ENCODE results near the gene PHOSPHO1.
"Not testable (repeated sequence)": the region's sequence is repeated elsewhere in the genome, so short reads cannot be mapped to it uniquely, and the experiment has no call there.

Gene PHOSPHO1

GRCh38 chr17:49191917-49192741, 38.5 kb downstream of the PHOSPHO1 start:
- DNase-seq (ENCODE audit: low read depth, low spot score): no peak
- 0 out of 2 replicates have a peak, but pooled peaks cover 2% of the 10 kb centered on the region for H3K4me1 ChIP-seq (ENCODE audit: control insufficient read depth, insufficient read depth, low read length)
- no peak overlapping the region for H3K27ac ChIP-seq (ENCODE audit: low read length)
- no peaks in the 10 kb centered on the region for H3K27me3 ChIP-seq (ENCODE audit: control insufficient read depth, insufficient read depth, low read length)
- whole genome bisulfite sequencing (ENCODE audit: insufficient coverage, insufficient read length): no CpG with 5 or more reads among the region's 53 CpGs
- H3K9me3 ChIP-seq (ENCODE audit: control insufficient read depth, insufficient read depth, low read length): no peaks in the 10 kb centered on the region
- H3K36me3 ChIP-seq (ENCODE audit: control insufficient read depth, insufficient read depth, low read length): no peaks in the 10 kb centered on the region
- H3K4me3 ChIP-seq (ENCODE audit: low read length): peak overlapping the region; percentile 90

GRCh38 chr17:49191409-49191916, 39.1 kb downstream of the PHOSPHO1 start:
- H3K4me3 ChIP-seq (ENCODE audit: low read length): peak overlapping the region; percentile 90; the same call in 1 of the 2 replicates
- DNase-seq (ENCODE audit: low read depth, low spot score): no peak
- no CpG with 5 or more reads among the region's 8 CpGs for WGBS (ENCODE audit: insufficient coverage, insufficient read length)
- H3K9me3 ChIP-seq (ENCODE audit: control insufficient read depth, insufficient read depth, low read length): no peaks in the 10 kb centered on the region
- no peaks in the 10 kb centered on the region for H3K36me3 ChIP-seq (ENCODE audit: control insufficient read depth, insufficient read depth, low read length)
- 0 out of 2 replicates have a peak, but pooled peaks cover 2% of the 10 kb centered on the region for H3K4me1 ChIP-seq (ENCODE audit: control insufficient read depth, insufficient read depth, low read length)
- no peaks in the 10 kb centered on the region for H3K27me3 ChIP-seq (ENCODE audit: control insufficient read depth, insufficient read depth, low read length)
- no peak overlapping the region for H3K27ac ChIP-seq (ENCODE audit: low read length)

- WGBS (ENCODE audit: insufficient coverage, insufficient read length): no CpG with 5 or more reads among the region's 4 CpGs
- Histone ChIP-seq H3K27ac (ENCODE audit: low read length) (no peak overlapping the region), H3K4me3 (ENCODE audit: low read length) (no peak overlapping the region), H3K9me3 (ENCODE audit: control insufficient read depth, insufficient read depth, low read length) (no peaks in the 10 kb centered on the region), H3K27me3 (ENCODE audit: control insufficient read depth, insufficient read depth, low read length) (no peaks in the 10 kb centered on the region), H3K4me1 (ENCODE audit: control insufficient read depth, insufficient read depth, low read length) (0 out of 2 replicates have a peak, but pooled peaks cover 2% of the 10 kb centered on the region), H3K36me3 (ENCODE audit: control insufficient read depth, insufficient read depth, low read length) (no peaks in the 10 kb centered on the region)
- DNase-seq (ENCODE audit: low read depth, low spot score): no peak
Measured at GRCh38 chr17:49190932-49191331, 39.7 kb downstream of the PHOSPHO1 start.

DNA sequence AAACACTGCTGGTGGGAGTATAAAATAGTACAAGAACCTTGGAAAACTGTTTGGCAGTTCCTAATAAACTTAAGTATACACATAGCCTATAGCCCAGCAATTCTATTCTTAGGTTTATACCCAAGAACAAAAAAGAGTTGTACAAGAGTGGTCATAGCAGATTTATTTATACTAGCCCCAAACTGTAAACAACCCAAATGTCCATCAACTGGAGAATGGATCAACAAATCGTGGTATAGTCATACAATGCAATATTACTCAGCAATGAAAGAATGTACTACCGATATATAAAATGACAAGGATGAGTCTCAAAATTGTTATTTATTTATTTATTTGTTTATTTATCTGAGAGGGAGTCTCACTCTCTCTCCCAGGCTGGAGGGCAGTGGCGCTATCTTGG, 43.3 kb downstream of the PHOSPHO1 start:
- no peak overlapping the region for H3K27ac ChIP-seq (ENCODE audit: low read length)
- H3K27me3 ChIP-seq (ENCODE audit: control insufficient read depth, insufficient read depth, low read length): no peaks in the 10 kb centered on the region
- DNase-seq (ENCODE audit: low read depth, low spot score): no peak
- peaks cover 3% of the 10 kb centered on the region; the same call in 1 of the 2 replicates for H3K4me1 ChIP-seq (ENCODE audit: control insufficient read depth, insufficient read depth, low read length)
- H3K9me3 ChIP-seq (ENCODE audit: control insufficient read depth, insufficient read depth, low read length): 0 out of 2 replicates have a peak, but pooled peaks cover 2% of the 10 kb centered on the region
- no peaks in the 10 kb centered on the region for H3K36me3 ChIP-seq (ENCODE audit: control insufficient read depth, insufficient read depth, low read length)
- no CpG with 5 or more reads among the region's 3 CpGs for WGBS (ENCODE audit: insufficient coverage, insufficient read length)
- no peak overlapping the region for H3K4me3 ChIP-seq (ENCODE audit: low read length)

DNA sequence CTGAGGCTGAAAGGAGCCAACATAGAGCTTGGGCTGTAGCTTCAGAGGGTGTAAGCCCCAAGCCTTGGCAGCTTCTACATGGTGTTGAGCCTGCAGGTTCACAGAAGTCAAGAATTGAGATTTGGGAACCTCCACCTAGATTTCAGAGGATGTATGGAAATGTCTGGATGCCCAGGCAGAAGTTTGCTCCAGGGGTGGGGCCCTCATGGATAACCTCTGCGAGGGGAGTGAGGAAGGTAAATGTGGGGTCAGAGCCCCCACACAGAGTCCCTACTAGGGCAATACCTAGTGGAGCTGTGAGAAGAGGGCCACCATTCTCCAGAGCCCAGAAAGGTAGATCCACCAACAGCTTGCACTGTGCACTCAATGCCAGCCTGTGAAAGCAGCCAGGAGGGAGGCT, 45.2 kb downstream of the PHOSPHO1 start:
- H3K4me1 ChIP-seq (ENCODE audit: control insufficient read depth, insufficient read depth, low read length); H3K36me3 ChIP-seq (ENCODE audit: control insufficient read depth, insufficient read depth, low read length); DNase-seq (ENCODE audit: low read depth, low spot score); H3K4me3 ChIP-seq (ENCODE audit: low read length); H3K27me3 ChIP-seq (ENCODE audit: control insufficient read depth, insufficient read depth, low read length); H3K9me3 ChIP-seq (ENCODE audit: control insufficient read depth, insufficient read depth, low read length); H3K27ac ChIP-seq (ENCODE audit: low read length): not testable (repeated sequence)
- WGBS (ENCODE audit: insufficient coverage, insufficient read length): no CpG with 5 or more reads among the region's 1 CpG

DNA sequence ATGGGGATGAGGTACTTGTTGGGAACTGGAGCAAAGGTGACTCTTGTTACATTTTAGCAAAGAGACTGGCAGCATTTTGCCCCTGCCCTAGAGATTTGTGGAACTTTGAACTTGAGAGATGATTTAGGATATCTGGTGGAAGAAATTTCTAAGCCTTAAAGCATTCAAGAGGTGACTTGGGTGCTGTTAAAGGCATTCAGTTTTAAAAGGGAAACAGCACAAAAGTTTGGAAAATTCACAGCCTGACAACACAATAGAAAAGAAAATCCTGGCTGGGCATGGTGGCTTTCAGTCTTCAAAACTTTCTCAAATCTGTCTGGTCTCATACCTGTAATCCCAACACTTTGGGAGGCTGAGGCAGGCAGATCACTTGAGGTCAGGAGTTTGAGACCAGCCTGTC, 46.1 kb downstream of the PHOSPHO1 start:
- H3K9me3 ChIP-seq (ENCODE audit: control insufficient read depth, insufficient read depth, low read length); H3K4me1 ChIP-seq (ENCODE audit: control insufficient read depth, insufficient read depth, low read length); H3K36me3 ChIP-seq (ENCODE audit: control insufficient read depth, insufficient read depth, low read length); H3K4me3 ChIP-seq (ENCODE audit: low read length); H3K27ac ChIP-seq (ENCODE audit: low read length); DNase-seq (ENCODE audit: low read depth, low spot score); H3K27me3 ChIP-seq (ENCODE audit: control insufficient read depth, insufficient read depth, low read length): not testable (repeated sequence)

DNA sequence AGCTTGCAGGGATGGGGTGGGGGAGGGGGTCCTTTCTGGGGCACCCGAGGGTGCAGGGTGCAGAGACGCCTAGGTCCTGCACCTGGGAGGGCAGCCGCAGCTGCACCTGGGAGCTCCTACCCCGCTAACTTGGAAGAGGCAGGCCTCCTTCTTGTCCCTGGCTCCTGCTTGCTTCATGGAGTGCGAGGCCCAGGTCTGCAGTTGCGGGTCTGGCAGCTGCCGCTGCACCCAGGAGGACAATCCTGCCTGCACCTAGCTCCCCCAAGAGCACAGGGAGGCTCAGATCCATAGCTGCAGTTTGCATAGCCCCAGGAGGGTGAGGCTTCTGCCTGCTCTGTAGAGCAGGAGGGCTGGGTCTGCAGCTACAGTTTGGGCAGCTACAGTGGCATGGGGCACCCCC, 46.8 kb downstream of the PHOSPHO1 start:
- H3K27ac ChIP-seq (ENCODE audit: low read length): no peak overlapping the region
- no peak for DNase-seq (ENCODE audit: low read depth, low spot score)
- H3K4me3 ChIP-seq (ENCODE audit: low read length): no peak overlapping the region
- H3K4me1 ChIP-seq (ENCODE audit: control insufficient read depth, insufficient read depth, low read length): peaks cover 2% of the 10 kb centered on the region; the same call in 1 of the 2 replicates
- WGBS (ENCODE audit: insufficient coverage, insufficient read length): no CpG with 5 or more reads among the region's 7 CpGs
- no peaks in the 10 kb centered on the region for H3K36me3 ChIP-seq (ENCODE audit: control insufficient read depth, insufficient read depth, low read length)
- H3K27me3 ChIP-seq (ENCODE audit: control insufficient read depth, insufficient read depth, low read length): no peaks in the 10 kb centered on the region
- 0 out of 2 replicates have a peak, but pooled peaks cover 2% of the 10 kb centered on the region for H3K9me3 ChIP-seq (ENCODE audit: control insufficient read depth, insufficient read depth, low read length)

- 0 out of 2 replicates have a peak, but pooled peaks cover 2% of the 10 kb centered on the region for H3K9me3 ChIP-seq (ENCODE audit: control insufficient read depth, insufficient read depth, low read length)
- no peak overlapping the region for H3K27ac ChIP-seq (ENCODE audit: low read length)
- WGBS (ENCODE audit: insufficient coverage, insufficient read length): no CpG with 5 or more reads among the region's 5 CpGs
- no peak overlapping the region for H3K4me3 ChIP-seq (ENCODE audit: low read length)
- DNase-seq (ENCODE audit: low read depth, low spot score): no peak
- no peaks in the 10 kb centered on the region for H3K27me3 ChIP-seq (ENCODE audit: control insufficient read depth, insufficient read depth, low read length)
- H3K36me3 ChIP-seq (ENCODE audit: control insufficient read depth, insufficient read depth, low read length): no peaks in the 10 kb centered on the region
- H3K4me1 ChIP-seq (ENCODE audit: control insufficient read depth, insufficient read depth, low read length): peaks cover 2% of the 10 kb centered on the region; the same call in 1 of the 2 replicates
Measured at GRCh38 chr17:49183341-49183740, 47.2 kb downstream of the PHOSPHO1 start.

GRCh38 chr17:49180998-49181635, 49.5 kb downstream of the PHOSPHO1 start:
- Histone ChIP-seq H3K9me3 (ENCODE audit: control insufficient read depth, insufficient read depth, low read length) (0 out of 2 replicates have a peak, but pooled peaks cover 2% of the 10 kb centered on the region), H3K4me3 (ENCODE audit: low read length) (no peak overlapping the region), H3K36me3 (ENCODE audit: control insufficient read depth, insufficient read depth, low read length) (no peaks in the 10 kb centered on the region), H3K4me1 (ENCODE audit: control insufficient read depth, insufficient read depth, low read length) (peaks cover 2% of the 10 kb centered on the region; the same call in 1 of the 2 replicates), H3K27me3 (ENCODE audit: control insufficient read depth, insufficient read depth, low read length) (no peaks in the 10 kb centered on the region), H3K27ac (ENCODE audit: low read length) (no peak overlapping the region)
- no peak for DNase-seq (ENCODE audit: low read depth, low spot score)
- no CpG with 5 or more reads among the region's 6 CpGs for WGBS (ENCODE audit: insufficient coverage, insufficient read length)

DNA sequence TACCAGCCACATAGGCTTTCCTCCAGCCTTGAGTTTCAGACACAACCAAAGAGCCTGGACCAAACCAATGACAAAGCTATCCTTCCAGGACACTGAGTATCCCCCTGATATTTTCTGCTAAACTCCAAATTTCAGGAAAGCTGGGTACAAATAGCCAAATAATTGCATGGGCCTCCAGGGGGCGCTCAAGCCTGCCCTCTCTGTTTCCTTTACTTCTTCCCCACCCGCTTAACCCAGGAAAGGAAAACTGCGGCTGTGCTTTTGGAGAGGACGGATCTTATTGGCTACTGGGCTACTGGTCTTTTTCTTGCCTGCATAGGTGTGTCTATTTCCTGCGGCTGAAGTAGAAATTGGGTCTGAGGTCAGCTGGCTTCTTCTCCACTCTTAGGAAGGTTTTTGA, 50.3 kb downstream of the PHOSPHO1 start:
- no CpG with 5 or more reads among the region's 5 CpGs for WGBS (ENCODE audit: insufficient coverage, insufficient read length)
- Histone ChIP-seq H3K36me3 (ENCODE audit: control insufficient read depth, insufficient read depth, low read length) (no peaks in the 10 kb centered on the region), H3K27me3 (ENCODE audit: control insufficient read depth, insufficient read depth, low read length) (no peaks in the 10 kb centered on the region), H3K4me3 (ENCODE audit: low read length) (no peak overlapping the region), H3K27ac (ENCODE audit: low read length) (no peak overlapping the region), H3K9me3 (ENCODE audit: control insufficient read depth, insufficient read depth, low read length) (peaks cover 2% of the 10 kb centered on the region; the same call in 1 of the 2 replicates), H3K4me1 (ENCODE audit: control insufficient read depth, insufficient read depth, low read length) (peaks cover 2% of the 10 kb centered on the region; the same call in 1 of the 2 replicates)
- peak; percentile 63 for DNase-seq (ENCODE audit: low read depth, low spot score)
